HL-60 (cell line): Measurements from ENCODE around the gene PKD1L1.

ENCODE experiments used
- CTCF ChIP-seq: IDR thresholded peaks from one replicate; pipeline ENCODE4 v1.5.1; 2011; ENCODE audit warnings: low read length, control low read depth, inconsistent platforms; ENCODE audit not compliant: insufficient read depth
- SPI1 ChIP-seq: IDR thresholded peaks from 2 replicates; pipeline ENCODE4 v1.6.1; 2012; ENCODE audit warnings: low read depth, mild to moderate bottlenecking, borderline replicate concordance

DNA sequence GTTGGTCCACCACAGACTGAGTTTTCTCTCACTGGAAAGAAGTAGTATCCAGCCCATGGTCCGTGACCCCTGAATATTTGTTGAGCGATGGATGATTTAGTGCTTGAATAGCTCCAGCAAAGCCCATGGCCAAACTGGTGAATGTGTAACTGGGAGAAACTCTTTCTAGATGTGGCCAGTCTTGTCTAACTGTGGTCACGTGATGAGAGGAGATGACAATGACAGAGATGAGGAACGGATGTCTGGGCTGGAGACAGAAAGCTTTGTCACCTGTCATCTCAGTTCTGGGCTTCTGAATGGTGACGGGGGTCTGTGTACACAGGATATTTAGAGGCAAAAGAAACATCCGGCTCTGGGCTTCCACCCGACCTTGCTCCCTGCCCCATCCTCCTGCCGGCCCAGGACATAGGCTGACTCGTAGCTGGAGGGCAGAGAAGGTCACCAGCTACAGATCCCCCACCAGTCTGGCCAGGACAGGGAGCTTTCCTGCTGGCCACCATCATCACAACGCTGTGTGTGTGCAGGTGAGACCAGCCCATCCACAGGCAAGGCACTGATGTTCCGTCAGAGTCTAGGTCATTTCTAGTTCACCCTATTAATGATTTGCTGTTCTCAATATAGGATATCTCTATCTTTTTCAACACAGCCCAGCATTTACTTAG, 213.8 kb downstream of the PKD1L1 start:
- TF ChIP-seq CTCF: no peak
- no peak for TF ChIP-seq SPI1
